VCaP (cell line): ENCODE measurements around the gene TMIE.
"Not testable (repeated sequence)": the region's sequence is repeated elsewhere in the genome, so short reads cannot be mapped to it uniquely, and the experiment has no call there.

ENCODE experiments used
- H3K27ac ChIP-seq: fragments of 450-650 bp; 2 replicates; pipeline ENCODE4 v1.5.1; 2017
- TF ChIP-seq, protein P1 (sequence below): fragments of 450-650 bp; conservative IDR thresholded peaks from 2 replicates; pipeline ENCODE4 v1.5.1; 2017; ENCODE audit warnings: mild to moderate bottlenecking, moderate library complexity

Gene TMIE

DNA sequence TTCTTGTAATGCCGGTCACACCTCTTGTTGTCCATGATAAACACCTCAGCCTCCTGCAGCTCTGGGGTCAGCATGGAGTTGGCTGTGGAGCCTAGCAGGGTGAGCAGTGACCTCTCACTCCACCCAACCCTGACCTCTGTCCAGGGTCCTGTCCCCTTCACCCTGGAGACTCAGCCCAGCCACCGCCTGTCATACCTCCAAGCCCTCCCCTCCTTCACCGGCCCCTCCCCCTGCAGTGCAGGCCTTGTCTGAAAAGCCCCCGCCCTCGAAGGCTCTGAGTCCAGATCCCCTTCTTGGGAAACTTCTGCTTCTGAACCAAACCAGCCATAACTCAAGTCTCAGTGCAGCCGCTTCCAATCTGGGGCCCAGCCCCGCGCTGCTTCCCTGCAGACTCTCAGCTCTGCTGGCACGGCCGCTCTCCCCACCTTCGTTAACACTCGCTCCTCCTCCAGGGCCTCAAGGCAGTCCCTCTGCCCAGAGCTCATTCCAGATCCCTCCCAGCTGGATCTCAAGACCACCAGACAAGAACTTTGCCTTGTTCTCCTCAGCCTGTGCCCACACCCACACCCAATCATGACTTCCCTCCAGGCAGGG is 41.9 kb downstream of the TMIE start:
- H3K27ac ChIP-seq: no peak overlapping the region
- TF ChIP-seq, protein P1, sequence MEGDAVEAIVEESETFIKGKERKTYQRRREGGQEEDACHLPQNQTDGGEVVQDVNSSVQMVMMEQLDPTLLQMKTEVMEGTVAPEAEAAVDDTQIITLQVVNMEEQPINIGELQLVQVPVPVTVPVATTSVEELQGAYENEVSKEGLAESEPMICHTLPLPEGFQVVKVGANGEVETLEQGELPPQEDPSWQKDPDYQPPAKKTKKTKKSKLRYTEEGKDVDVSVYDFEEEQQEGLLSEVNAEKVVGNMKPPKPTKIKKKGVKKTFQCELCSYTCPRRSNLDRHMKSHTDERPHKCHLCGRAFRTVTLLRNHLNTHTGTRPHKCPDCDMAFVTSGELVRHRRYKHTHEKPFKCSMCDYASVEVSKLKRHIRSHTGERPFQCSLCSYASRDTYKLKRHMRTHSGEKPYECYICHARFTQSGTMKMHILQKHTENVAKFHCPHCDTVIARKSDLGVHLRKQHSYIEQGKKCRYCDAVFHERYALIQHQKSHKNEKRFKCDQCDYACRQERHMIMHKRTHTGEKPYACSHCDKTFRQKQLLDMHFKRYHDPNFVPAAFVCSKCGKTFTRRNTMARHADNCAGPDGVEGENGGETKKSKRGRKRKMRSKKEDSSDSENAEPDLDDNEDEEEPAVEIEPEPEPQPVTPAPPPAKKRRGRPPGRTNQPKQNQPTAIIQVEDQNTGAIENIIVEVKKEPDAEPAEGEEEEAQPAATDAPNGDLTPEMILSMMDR: no peak

DNA sequence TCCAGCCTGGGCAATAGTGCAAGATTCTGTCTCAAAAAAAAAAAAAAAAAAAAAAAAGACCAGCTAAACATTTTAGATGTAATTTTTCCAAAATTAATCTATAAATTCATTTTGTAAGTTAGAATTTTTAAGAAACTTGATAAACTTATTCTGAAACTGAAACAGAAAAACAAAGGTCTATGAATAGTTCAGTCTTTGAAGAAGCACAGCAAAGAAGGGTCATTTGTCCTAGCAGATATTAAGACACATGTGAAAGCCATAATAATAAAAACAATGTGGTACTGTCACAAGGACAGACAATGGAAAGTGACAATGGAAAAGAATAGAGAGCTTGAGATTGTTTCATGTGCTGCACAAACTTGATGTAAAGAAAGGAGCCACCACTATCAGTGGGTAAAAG is 45.5 kb downstream of the TMIE start:
- TF ChIP-seq, protein P1: no peak
- H3K27ac ChIP-seq: no peak overlapping the region

DNA sequence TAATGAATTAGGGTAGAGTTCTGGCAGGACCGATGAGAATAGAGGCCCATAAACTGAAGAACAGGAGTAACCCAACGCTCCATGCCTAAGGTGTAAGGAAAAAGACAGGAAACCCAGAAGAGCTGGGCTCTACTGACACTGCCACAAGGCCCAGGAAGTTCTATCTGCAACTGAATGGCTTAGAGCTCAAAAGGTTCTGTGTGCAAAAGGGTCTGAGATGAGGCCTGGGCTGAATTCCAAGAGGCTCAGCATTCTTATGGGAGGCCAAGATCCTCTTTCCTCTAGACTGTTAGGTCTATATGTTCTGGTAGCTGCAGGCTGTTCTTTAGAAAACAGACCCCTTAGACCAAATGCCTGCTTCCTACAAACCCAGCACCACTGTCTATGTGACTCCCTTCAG is 47.0 kb downstream of the TMIE start:
- TF ChIP-seq, protein P1: no peak
- no peak overlapping the region for H3K27ac ChIP-seq

DNA sequence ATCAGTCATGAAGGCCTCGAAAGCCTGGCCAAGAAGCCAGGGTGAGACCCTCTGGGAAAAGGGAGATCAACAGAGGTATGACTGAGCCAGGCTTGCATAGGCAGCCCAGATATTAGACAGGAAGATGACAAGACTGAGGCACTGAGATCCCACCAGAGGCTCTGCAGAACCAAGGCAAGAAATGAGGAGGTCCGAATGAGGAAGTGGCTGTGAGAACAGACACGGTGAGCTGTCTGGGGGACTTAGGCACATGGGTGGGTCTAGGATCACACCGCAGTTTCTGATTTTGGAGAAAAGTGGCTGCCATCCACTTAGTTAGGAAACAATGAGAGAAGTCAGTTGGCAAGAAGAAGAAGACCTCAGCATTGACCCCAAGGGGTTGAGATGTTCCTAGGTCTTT is 47.9 kb downstream of the TMIE start:
- no peak overlapping the region for H3K27ac ChIP-seq
- TF ChIP-seq, protein P1: no peak

DNA sequence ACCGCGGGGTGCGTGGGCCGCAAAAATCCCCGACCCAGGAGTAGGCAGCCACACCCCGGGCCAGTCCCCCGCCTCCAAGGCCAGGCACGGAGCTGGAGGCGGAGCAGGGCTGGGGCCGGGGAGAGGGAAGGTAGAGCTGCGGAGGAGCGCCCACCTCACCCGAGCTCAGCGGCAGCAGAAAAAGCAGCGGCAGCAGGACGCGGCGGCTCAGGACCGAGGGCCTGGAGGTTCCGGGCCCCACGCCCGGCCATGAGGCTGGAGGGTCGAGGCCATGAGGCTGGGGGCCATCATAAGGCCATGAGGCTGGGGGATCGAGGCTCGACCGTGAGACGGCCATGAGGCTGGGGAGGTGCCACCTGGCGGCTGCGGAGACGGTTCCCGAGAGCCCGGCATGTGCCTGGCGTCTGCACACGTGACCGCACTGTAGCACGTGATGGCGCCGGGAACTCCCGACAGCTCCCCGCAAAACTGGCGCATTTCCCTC is 49.4 kb downstream of the TMIE start:
- TF ChIP-seq, protein P1: no peak
- H3K27ac ChIP-seq: no peak overlapping the region

DNA sequence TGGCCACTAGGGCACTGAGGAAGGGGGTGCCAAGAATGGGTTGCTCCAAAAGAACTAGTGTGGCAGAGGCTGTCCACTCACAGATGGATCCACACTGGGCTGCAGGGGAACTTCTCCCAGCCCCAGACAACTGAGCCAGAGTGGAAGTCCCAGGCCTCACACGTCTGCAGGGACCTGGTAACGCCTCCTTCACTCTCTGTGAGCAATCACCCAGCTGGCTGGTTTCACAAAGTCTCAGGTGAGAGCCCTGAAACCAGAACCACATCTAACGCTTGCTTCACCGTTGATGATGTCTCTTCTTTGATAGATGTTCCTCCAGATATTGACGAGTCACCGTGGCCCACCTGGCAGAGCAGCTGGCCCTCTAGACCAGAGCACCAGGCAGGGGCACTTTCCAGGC is 51.9 kb downstream of the TMIE start:
- H3K27ac ChIP-seq: not testable (repeated sequence)

DNA sequence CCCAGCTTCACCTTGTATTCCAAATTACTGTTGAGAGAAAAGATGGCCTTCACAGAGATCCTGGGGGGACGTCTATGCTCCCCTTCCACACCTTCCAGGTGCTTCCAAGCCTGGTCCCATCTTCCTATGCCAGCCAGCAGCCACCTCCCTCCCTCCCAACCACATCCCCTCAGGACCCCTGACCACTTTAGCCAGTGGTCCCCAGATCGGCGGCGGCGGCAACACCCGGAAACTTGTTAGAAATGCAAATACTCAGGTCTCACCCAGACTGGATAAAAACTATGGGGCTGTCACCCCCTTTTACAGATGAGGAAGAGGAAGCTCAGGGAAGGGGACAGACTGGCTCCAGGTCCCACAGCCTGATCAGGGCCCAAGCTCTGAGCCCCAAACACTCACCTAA is 54.5 kb downstream of the TMIE start:
- TF ChIP-seq, protein P1: no peak

DNA sequence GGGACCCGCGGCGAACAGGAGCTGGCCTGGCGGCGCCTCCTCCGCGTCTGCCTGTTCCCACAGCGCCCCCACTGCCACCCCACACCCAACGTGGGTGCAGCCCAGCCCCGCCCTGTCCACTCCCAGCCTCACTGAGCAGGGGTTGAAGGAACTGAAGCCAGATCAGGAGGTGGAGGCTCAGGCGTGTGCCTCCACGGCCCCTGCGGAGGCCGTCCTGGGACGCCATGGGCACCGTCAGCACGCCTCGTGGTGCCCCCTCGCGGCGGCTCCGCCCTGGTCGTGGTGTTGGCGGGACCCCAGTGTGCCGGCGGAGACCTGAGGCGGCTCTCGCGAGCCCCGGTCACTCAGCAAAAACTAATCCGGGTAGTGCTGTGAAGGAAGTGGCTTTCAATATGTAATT is 55.5 kb downstream of the TMIE start:
- no peak overlapping the region for H3K27ac ChIP-seq
- TF ChIP-seq, protein P1: no peak

More for the DNA sequence above, 54.5 kb downstream of the TMIE start:
- H3K27ac ChIP-seq: no peak overlapping the region
